Fibroblast of lung (primary cell): ENCODE data around the gene NQO1. TPM values are rescaled to one million over a fixed set of nuclear protein-coding genes. Genes with fewer than 3 reads are reported as not detected.

ENCODE experiments used
- DNase-seq, 2 donors: peaks; one replicate each; pipeline versions ENCODE4 v3.0.0 to v3.0.0-alpha.2; 2010; ENCODE audit warnings: low read depth in 2 of 2
- H2AFZ ChIP-seq: 2 replicates; pipeline ENCODE4 v1.5.1; 2012; ENCODE audit warnings: low read length, control low read depth, inconsistent platforms
- H3K27ac ChIP-seq: 2 replicates; pipeline ENCODE4 v1.5.1; 2011; ENCODE audit warnings: low read length, control low read depth; ENCODE audit not compliant: insufficient read depth
- H3K27me3 ChIP-seq: 2 replicates; pipeline ENCODE4 v1.5.1; 2011; ENCODE audit warnings: mild to moderate bottlenecking, low read length; ENCODE audit not compliant: control insufficient read depth, insufficient read depth
- H3K36me3 ChIP-seq: 2 replicates; pipeline ENCODE4 v1.5.1; 2011; ENCODE audit warnings: low read length; ENCODE audit not compliant: control insufficient read depth, insufficient read depth
- H3K4me1 ChIP-seq: 2 replicates; pipeline ENCODE4 v1.5.1; 2011; ENCODE audit warnings: low read length; ENCODE audit not compliant: control insufficient read depth, insufficient read depth; ENCODE audit errors: extremely low read depth
- H3K4me2 ChIP-seq: 2 replicates; pipeline ENCODE4 v1.5.1; 2011; ENCODE audit warnings: low read length, control low read depth; ENCODE audit not compliant: insufficient read depth; ENCODE audit errors: extremely low read depth
- H3K4me3 ChIP-seq, 4 experiments: fragments of 200-600 bp in 1 of 4; sonication (generic) in 1 of 4; replicated peaks in 1 of 4; 2 replicates each; pipeline ENCODE4 v1.5.1; 2011 to 2016; ENCODE audit warnings: low read length in 4 of 4, low read depth in 3 of 4, mild to moderate bottlenecking in 3 of 4, control low read depth in 2 of 4, inconsistent platforms in 1 of 4, mixed read lengths in 1 of 4; ENCODE audit not compliant: insufficient read depth in 1 of 4; ENCODE audit errors: control extremely low read depth in 1 of 4
- H3K79me2 ChIP-seq: 2 replicates; pipeline ENCODE4 v1.5.1; 2012; ENCODE audit warnings: mild to moderate bottlenecking, low read length, inconsistent platforms; ENCODE audit not compliant: control insufficient read depth, insufficient read depth
- H3K9ac ChIP-seq: 2 replicates; pipeline ENCODE4 v1.5.1; 2011; ENCODE audit warnings: mild to moderate bottlenecking, low read length, control low read depth; ENCODE audit not compliant: insufficient read depth
- H3K9me3 ChIP-seq: 2 replicates; pipeline ENCODE4 v1.5.1; 2012; ENCODE audit warnings: low read depth, low read length; ENCODE audit not compliant: control insufficient read depth, insufficient read depth
- H4K20me1 ChIP-seq: 2 replicates; pipeline ENCODE4 v1.5.1; 2011; ENCODE audit warnings: low read length; ENCODE audit not compliant: control insufficient read depth, insufficient read depth; ENCODE audit errors: extremely low read depth
- EZH2 ChIP-seq: IDR thresholded peaks from 2 replicates; pipeline ENCODE4 v1.5.1; 2012; ENCODE audit warnings: low read length, control low read depth, mild to moderate bottlenecking; ENCODE audit errors: missing control alignments
- polyA plus RNA-seq, 2 donors: library from polyadenylated mRNA; depleted of rRNA in 1 of 2; stranded (reverse) in 1 of 2; unstranded in 1 of 2; fragments of >200 nt; gene quantifications; 2 replicates each; pipeline ENCODE4 v1.2.1, GENCODE V29; 2011 to 2012; ENCODE audit warnings: missing spikeins in 1 of 2
- total RNA-seq: library from RNA; depleted of rRNA; stranded (reverse); fragments of >200 nt; gene quantifications from 2 replicates; pipeline ENCODE4 v1.2.1, GENCODE V29; 2014
- TF ChIP-seq, protein P1 (sequence below), 2 donors: IDR thresholded peaks in 1 of 2; conservative IDR thresholded peaks in 1 of 2; 1 replicate in 1 of 2; 2 replicates in 1 of 2; pipeline ENCODE4 v1.5.1; 2011 to 2012; ENCODE audit warnings: low read length in 2 of 2, control low read depth in 1 of 2, inconsistent platforms in 1 of 2, low read depth in 1 of 2, mild to moderate bottlenecking in 1 of 2

Gene NQO1
- total and polyA plus RNA-seq, 2 donors (not counting 1 experiment from before 2014, with no cell fraction given), result 583 to 779 TPM

- H3K27ac ChIP-seq, result no peak overlapping the region
- TF ChIP-seq, protein P1, sequence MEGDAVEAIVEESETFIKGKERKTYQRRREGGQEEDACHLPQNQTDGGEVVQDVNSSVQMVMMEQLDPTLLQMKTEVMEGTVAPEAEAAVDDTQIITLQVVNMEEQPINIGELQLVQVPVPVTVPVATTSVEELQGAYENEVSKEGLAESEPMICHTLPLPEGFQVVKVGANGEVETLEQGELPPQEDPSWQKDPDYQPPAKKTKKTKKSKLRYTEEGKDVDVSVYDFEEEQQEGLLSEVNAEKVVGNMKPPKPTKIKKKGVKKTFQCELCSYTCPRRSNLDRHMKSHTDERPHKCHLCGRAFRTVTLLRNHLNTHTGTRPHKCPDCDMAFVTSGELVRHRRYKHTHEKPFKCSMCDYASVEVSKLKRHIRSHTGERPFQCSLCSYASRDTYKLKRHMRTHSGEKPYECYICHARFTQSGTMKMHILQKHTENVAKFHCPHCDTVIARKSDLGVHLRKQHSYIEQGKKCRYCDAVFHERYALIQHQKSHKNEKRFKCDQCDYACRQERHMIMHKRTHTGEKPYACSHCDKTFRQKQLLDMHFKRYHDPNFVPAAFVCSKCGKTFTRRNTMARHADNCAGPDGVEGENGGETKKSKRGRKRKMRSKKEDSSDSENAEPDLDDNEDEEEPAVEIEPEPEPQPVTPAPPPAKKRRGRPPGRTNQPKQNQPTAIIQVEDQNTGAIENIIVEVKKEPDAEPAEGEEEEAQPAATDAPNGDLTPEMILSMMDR (conservative IDR thresholded peaks at IDR 0.05 in 1 of 2, IDR thresholded peaks at IDR 0.05 in 1 of 2; ENCODE audit: low read depth in 1 of 2, low read length in 2 of 2), result no peak
- TF ChIP-seq EZH2, result no peak
- H3K4me2 ChIP-seq, result no peak overlapping the region
- H3K36me3 ChIP-seq, result peaks cover 43% of the 10 kb centered on the region
- no peak for DNase-seq
- no peak overlapping the region for H3K9ac ChIP-seq
- H3K4me3 ChIP-seq, result no peak overlapping the region
- H3K9me3 ChIP-seq, result no peaks in the 10 kb centered on the region
- H3K27me3 ChIP-seq, result no peaks in the 10 kb centered on the region
- H4K20me1 ChIP-seq, result no peaks in the 10 kb centered on the region
- no peaks in the 10 kb centered on the region for H3K4me1 ChIP-seq
- no peak overlapping the region for H2AFZ ChIP-seq
- peaks cover 9% of the 10 kb centered on the region for H3K79me2 ChIP-seq
Measured at GRCh38 chr16:69747115-69747514, 20.8 kb upstream of the NQO1 start.

GRCh38 chr16:69745959-69746358, 19.6 kb upstream of the NQO1 start:
- Histone ChIP-seq H3K27ac (no peak overlapping the region), H3K27me3 (no peaks in the 10 kb centered on the region), H3K36me3 (peaks cover 47% of the 10 kb centered on the region), H3K4me1 (no peaks in the 10 kb centered on the region), H4K20me1 (no peaks in the 10 kb centered on the region), H3K9ac (no peak overlapping the region), H3K9me3 (no peaks in the 10 kb centered on the region), H3K4me3 (no peak overlapping the region), H3K4me2 (no peak overlapping the region), H2AFZ (no peak overlapping the region), H3K79me2 (peaks cover 3% of the 10 kb centered on the region)
- DNase-seq, result no peak
- TF ChIP-seq, protein P1 (conservative IDR thresholded peaks at IDR 0.05 in 1 of 2, IDR thresholded peaks at IDR 0.05 in 1 of 2; ENCODE audit: low read depth in 1 of 2, low read length in 2 of 2), result no peak

DNA sequence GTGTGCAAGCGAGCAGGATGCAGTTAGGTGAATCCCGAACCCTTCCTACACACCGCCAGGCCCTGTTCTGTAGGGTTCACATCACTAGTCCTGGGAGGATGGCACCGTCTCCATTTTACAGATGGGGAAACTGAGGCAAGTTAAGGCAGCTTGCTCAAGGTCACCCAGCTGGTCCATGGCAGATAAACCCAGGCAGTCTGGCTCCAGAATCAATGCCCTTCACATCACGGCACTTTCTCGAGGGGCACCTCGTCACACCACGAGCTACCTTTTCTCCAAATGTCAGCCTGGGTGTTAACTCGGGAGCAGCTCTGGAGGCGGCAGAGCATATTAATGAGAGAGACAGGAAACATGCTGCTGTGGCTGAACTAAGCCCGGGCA, 18.9 kb upstream of the NQO1 start:
- Histone ChIP-seq H3K4me1 (no peaks in the 10 kb centered on the region), H3K36me3 (peaks cover 50% of the 10 kb centered on the region), H3K27me3 (no peaks in the 10 kb centered on the region), H3K79me2 (peaks cover 2% of the 10 kb centered on the region), H4K20me1 (no peaks in the 10 kb centered on the region), H2AFZ (no peak overlapping the region), H3K4me3 (no peak overlapping the region), H3K9me3 (no peaks in the 10 kb centered on the region), H3K9ac (no peak overlapping the region), H3K4me2 (no peak overlapping the region), H3K27ac (no peak overlapping the region)
- DNase-seq, result no peak
- no peak for TF ChIP-seq EZH2
- TF ChIP-seq, protein P1 (conservative IDR thresholded peaks at IDR 0.05 in 1 of 2, IDR thresholded peaks at IDR 0.05 in 1 of 2; ENCODE audit: low read depth in 1 of 2, low read length in 2 of 2), result no peak
